EH (cell line): ENCODE measurements around the gene TMCO4.
"Not testable (repeated sequence)": the region's sequence is repeated elsewhere in the genome, so short reads cannot be mapped to it uniquely, and the experiment has no call there.

Experiments
- DNase-seq: peaks from one replicate; pipeline ENCODE4 v3.0.0-alpha.2; 2015; ENCODE audit warnings: low read depth

TMCO4 gene

DNA sequence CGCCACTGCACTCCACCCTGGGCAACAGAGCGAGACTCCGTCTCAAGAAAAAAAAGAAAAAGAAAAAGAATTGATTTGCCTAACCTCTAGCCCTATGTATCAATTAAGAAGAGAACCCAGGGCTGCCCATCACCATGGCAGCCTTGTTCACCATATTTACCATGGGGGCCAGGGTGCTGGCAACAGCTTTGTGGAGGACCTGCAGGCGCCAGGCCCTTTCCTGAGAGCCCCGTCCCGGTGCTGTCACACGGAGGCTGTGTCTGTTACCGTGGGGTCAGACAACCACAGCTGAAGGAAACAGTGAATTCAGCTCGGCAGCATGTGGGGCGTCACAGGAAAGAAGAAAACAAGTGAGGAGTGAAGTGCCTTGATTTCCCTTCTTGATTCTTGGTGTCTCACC is 162.1 kb downstream of the TMCO4 start:
- DNase-seq: no peak

- not testable (repeated sequence) for DNase-seq
These were observed 163.0 kb downstream of the TMCO4 start for GRCh38 chr1:19636749-19637148.

GRCh38 chr1:19636065-19636464 is 163.7 kb downstream of the TMCO4 start:
- DNase-seq: no peak

DNA sequence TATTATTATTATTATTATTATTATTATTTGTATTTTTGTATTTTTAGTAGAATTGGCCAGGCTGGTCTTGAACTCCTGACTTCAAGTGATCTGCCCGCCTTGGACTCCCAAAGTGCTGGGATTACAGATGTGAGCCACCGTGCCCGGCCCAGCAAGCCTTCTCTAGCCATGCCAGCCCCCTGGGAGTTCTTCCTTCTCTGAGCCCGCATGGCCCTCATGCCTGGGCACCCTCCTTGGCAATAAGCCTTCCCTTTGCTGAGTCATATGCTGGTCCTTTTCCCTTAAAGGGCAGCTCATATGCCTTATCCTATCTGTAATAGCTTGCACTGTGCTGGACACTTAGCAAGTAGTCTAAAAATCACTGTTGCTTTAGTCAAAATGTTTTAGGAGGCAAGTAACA is 164.1 kb downstream of the TMCO4 start:
- DNase-seq: peak; percentile 36

DNA sequence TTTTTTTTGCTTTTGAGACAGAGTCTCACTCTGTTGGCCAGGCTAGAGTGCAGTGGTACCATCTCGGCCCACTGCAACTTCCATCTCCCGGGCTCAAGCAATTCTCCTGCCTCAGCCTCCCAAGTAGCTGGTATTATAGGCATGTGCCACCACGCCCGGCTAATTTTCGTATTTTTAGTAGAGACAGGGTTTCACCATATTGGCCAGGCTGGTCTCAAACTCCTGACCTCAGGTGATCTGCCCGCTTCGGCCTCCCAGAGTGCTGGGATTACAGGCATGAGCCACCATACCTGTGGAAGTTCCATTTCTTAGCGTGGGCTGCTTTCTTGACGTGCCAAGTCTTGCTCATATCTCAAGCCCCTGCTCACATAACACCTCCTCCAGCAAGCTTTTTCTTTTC is 164.7 kb downstream of the TMCO4 start:
- DNase-seq: not testable (repeated sequence)

DNA sequence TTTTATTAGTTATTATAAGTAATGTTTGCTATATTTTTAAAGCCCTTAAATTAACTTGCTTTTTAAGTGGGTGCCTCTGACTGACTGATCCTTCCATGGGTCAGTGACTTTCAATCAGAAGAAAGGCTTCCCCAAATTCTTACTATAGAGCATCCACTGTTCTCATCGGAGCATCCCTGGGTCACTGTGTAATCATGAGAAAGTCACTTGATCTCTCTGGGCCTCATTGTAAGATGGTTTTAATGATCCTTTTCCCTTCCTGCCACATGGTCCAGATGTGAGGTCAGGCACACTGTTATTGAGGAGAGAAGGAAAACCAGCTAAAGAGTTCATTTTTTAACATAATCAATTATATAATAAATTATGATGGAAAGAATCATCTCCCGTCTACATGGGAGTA is 166.6 kb downstream of the TMCO4 start:
- DNase-seq: no peak
